Suprapubic skin (tissue), 3 donors: ENCODE results near the gene ASIC5.

Experiments
- CTCF ChIP-seq, 2 donors: fragments of 200-600 bp in 1 of 2; fragments of 450-650 bp in 1 of 2; sonication (generic) in 1 of 2; IDR thresholded peaks; one replicate each; pipeline ENCODE4 v1.5.1; 2016 to 2019; ENCODE audit warnings: antibody characterized with exemption in 2 of 2, mild to moderate bottlenecking in 1 of 2, moderate library complexity in 1 of 2
- EP300 ChIP-seq: sonication (generic); formaldehyde crosslinking; IDR thresholded peaks from one replicate; pipeline ENCODE4 v1.6.1; 2017; ENCODE audit warnings: antibody characterized with exemption
- POLR2A ChIP-seq, 2 donors: fragments of 450-650 bp; IDR thresholded peaks; one replicate each; pipeline ENCODE4 v1.6.1; 2017; ENCODE audit warnings: antibody characterized with exemption in 2 of 2, mild to moderate bottlenecking in 2 of 2, moderate library complexity in 2 of 2

GRCh38 chr4:155906554-155907247 lies 40.6 kb upstream of the ASIC5 start:
- TF ChIP-seq CTCF (IDR thresholded peaks at IDR 0.05) (no peak), EP300 (no peak), POLR2A (IDR thresholded peaks at IDR 0.05) (no peak)
